ENCODE results near the gene TRAF3IP3. TPM values are rescaled to one million over a fixed set of nuclear protein-coding genes. Genes with fewer than 3 reads are reported as not detected.
"Not testable (repeated sequence)": the region's sequence is repeated elsewhere in the genome, so short reads cannot be mapped to it uniquely, and the experiment has no call there.

TRAF3IP3 gene
- total and polyA plus RNA-seq, 5 donors from 2014 or later, result 450 to 594 (median 496) TPM

DNA sequence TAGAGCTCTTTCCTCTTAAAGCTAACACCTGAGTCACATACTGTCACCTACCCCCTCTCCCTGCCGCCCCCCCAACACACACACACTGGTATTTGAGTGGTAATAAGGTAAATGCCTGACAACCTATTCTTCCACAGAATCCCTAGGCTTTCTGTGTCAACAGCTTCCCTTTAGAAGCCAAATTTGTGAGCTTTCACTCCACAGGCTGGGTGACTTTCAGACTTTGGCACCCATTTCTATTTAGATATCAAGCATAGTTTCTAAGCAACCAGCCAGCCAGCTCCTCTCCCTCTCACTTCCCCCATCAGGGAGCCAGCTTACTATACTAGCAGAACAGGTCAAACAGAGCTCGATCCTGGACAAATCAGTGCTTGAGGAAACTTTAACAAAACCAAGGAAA, 31.7 kb downstream of the TRAF3IP3 start:
- H3K4me1 ChIP-seq (ENCODE audit: control insufficient read depth, insufficient read depth, low read length, poor library complexity, severe bottlenecking), result peaks cover 19% of the 10 kb centered on the region
- H3K27ac ChIP-seq (ENCODE audit: insufficient read depth, low read length, poor library complexity, severe bottlenecking), result no peak overlapping the region
- Mint-ChIP-seq H3K27me3 (peaks cover 38% of the 10 kb centered on the region), H3K9me3 (no peaks in the 10 kb centered on the region), H3K4me1 (peaks cover 4 to 30% (median 14%) of the 10 kb centered on the region in 4 donors), H3K36me3 (peaks cover 12% of the 10 kb centered on the region), H3K27ac (no peak overlapping the region), H3K4me3 (no peak overlapping the region)
- peaks cover 3% of the 10 kb centered on the region for H3K36me3 ChIP-seq (ENCODE audit: control insufficient read depth, insufficient read depth, low read length)
- ATAC-seq (ENCODE audit: low read depth in 2 of 2), result no peak
- H3K4me3 ChIP-seq (ENCODE audit: low read depth, low read length), result no peak overlapping the region
- H3K27me3 ChIP-seq (ENCODE audit: control insufficient read depth, insufficient read depth, low read length), result peaks cover 14% of the 10 kb centered on the region
- H3K9me3 ChIP-seq (ENCODE audit: control insufficient read depth in 2 of 2, low read length in 2 of 2), result no peaks in the 10 kb centered on the region
- no peak for DNase-seq

- no peaks in the 10 kb centered on the region for H3K36me3 ChIP-seq (ENCODE audit: control insufficient read depth, insufficient read depth, low read length)
- H3K9me3 Mint-ChIP-seq, result no peaks in the 10 kb centered on the region
- no peak overlapping the region for H3K27ac ChIP-seq (ENCODE audit: insufficient read depth, low read length, poor library complexity, severe bottlenecking)
- H3K27me3 ChIP-seq (ENCODE audit: control insufficient read depth, insufficient read depth, low read length), result peaks cover 28% of the 10 kb centered on the region
- no peak overlapping the region for H3K4me3 Mint-ChIP-seq
- ATAC-seq (ENCODE audit: low read depth in 2 of 2) (no peak), DNase-seq (no peak)
- peaks cover 44% of the 10 kb centered on the region for H3K27me3 Mint-ChIP-seq
- H3K4me1 Mint-ChIP-seq, result peaks cover 2 to 13% (median 7%) of the 10 kb centered on the region in 4 donors
- peak overlapping the region in 1 of 3 donors; percentile 38 for H3K27ac Mint-ChIP-seq
- H3K4me1 ChIP-seq (ENCODE audit: control insufficient read depth, insufficient read depth, low read length, poor library complexity, severe bottlenecking), result peaks cover 8% of the 10 kb centered on the region
- H3K36me3 Mint-ChIP-seq, result peaks cover 19% of the 10 kb centered on the region
- no peak overlapping the region for H3K4me3 ChIP-seq (ENCODE audit: low read depth, low read length)
- H3K9me3 ChIP-seq (ENCODE audit: control insufficient read depth in 2 of 2, low read length in 2 of 2), result no peaks in the 10 kb centered on the region
These were observed 33.4 kb downstream of the TRAF3IP3 start for GRCh38 chr1:209789245-209789644.

DNA sequence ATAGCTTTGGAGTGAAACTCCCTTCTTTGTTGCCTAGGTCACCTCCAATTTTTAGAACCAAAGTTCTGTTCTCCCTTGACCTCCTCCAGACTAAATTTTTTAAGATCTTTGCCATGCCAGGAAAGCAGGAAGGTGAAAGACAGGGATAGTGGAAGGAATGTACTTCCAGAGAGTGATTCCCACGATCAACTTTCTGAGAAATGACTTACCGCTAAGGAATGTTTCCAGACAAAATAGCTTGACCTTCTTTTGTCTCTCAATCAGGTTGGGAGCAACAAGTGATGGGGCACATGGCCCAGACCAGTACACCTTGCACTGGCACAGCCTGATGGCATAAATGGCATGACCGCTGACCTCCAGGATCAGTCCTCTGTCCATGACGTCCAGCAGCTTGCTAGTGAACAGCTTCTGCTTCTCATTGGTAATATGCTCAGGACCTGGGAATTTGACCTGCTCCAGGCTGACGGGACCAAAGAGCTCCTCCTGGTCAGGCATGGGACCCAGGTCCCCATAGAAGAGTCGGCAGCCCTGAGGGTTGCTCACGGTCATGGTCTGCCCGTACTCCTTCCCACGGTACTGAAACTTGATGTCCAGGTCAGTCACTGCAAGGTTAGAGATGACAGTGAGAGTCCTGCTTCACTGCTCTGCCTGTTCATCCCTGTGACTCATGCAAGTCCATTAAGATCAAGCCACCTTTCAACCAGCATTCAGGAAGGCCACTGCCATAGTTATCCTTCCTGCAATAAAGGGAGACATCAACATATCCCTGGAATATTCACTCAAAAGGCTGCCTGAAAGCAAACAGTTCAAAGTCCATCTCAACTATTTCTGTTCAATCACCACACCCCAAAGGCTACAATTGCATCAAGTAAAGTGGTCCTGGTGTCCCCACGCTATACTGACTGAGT, 34.7 kb downstream of the TRAF3IP3 start:
- no peaks in the 10 kb centered on the region for H3K9me3 ChIP-seq (ENCODE audit: control insufficient read depth in 2 of 2, low read length in 2 of 2)
- peaks cover 22% of the 10 kb centered on the region for H3K36me3 Mint-ChIP-seq
- peaks cover 0 to under 1% (median 0%) of the 10 kb centered on the region in 4 donors for H3K4me1 Mint-ChIP-seq
- ATAC-seq (ENCODE audit: low read depth in 2 of 2), result no peak
- peaks cover 45% of the 10 kb centered on the region for H3K27me3 Mint-ChIP-seq
- no peak overlapping the region for H3K27ac ChIP-seq (ENCODE audit: insufficient read depth, low read length, poor library complexity, severe bottlenecking)
- H3K4me1 ChIP-seq (ENCODE audit: control insufficient read depth, insufficient read depth, low read length, poor library complexity, severe bottlenecking), result no peaks in the 10 kb centered on the region
- H3K4me3 ChIP-seq (ENCODE audit: low read depth, low read length), result no peak overlapping the region
- no peaks in the 10 kb centered on the region for H3K9me3 Mint-ChIP-seq
- DNase-seq, result no peak
- H3K27ac Mint-ChIP-seq, result no peak overlapping the region
- H3K4me3 Mint-ChIP-seq, result no peak overlapping the region
- no peaks in the 10 kb centered on the region for H3K36me3 ChIP-seq (ENCODE audit: control insufficient read depth, insufficient read depth, low read length)
- peaks cover 34% of the 10 kb centered on the region for H3K27me3 ChIP-seq (ENCODE audit: control insufficient read depth, insufficient read depth, low read length)

GRCh38 chr1:209791920-209792319, 36.1 kb downstream of the TRAF3IP3 start:
- no peaks in the 10 kb centered on the region for H3K9me3 Mint-ChIP-seq
- DNase-seq (no peak), ATAC-seq (ENCODE audit: low read depth in 2 of 2) (no peak)
- Histone ChIP-seq H3K27ac (ENCODE audit: insufficient read depth, low read length, poor library complexity, severe bottlenecking) (no peak overlapping the region), H3K36me3 (ENCODE audit: control insufficient read depth, insufficient read depth, low read length) (no peaks in the 10 kb centered on the region), H3K27me3 (ENCODE audit: control insufficient read depth, insufficient read depth, low read length) (peaks cover 34% of the 10 kb centered on the region), H3K9me3 (ENCODE audit: control insufficient read depth in 2 of 2, low read length in 2 of 2) (no peaks in the 10 kb centered on the region), H3K4me3 (ENCODE audit: low read depth, low read length) (no peak overlapping the region), H3K4me1 (ENCODE audit: control insufficient read depth, insufficient read depth, low read length, poor library complexity, severe bottlenecking) (no peaks in the 10 kb centered on the region)
- no peak overlapping the region for H3K4me3 Mint-ChIP-seq
- H3K36me3 Mint-ChIP-seq, result peaks cover 28% of the 10 kb centered on the region
- H3K27ac Mint-ChIP-seq, result no peak overlapping the region
- peaks cover 45% of the 10 kb centered on the region for H3K27me3 Mint-ChIP-seq
- no peaks in the 10 kb centered on the region for H3K4me1 Mint-ChIP-seq

DNA sequence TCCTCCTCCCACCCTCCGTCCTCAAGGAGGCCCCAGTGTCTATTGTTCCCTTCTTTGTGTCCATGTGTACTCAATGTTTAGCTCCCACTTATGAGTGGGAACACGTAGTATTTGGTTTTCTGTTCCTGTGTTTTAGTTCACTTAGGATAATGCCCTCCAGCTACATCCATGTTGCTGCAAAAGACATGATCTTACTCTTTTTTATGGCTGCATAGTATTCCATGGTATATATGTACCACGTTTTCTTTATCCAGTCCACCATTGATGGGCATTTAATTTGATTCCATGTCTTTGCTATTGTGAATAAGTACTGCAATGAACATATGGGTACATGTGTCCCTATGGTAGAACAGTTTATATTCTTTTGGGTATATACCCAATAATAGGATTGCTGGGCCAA, 37.9 kb downstream of the TRAF3IP3 start:
- not testable (repeated sequence) for H3K27ac ChIP-seq (ENCODE audit: insufficient read depth, low read length, poor library complexity, severe bottlenecking); ATAC-seq (ENCODE audit: low read depth in 2 of 2); H3K36me3 ChIP-seq (ENCODE audit: control insufficient read depth, insufficient read depth, low read length); H3K27ac Mint-ChIP-seq; H3K4me1 ChIP-seq (ENCODE audit: control insufficient read depth, insufficient read depth, low read length, poor library complexity, severe bottlenecking); H3K4me3 Mint-ChIP-seq; H3K4me1 Mint-ChIP-seq; H3K4me3 ChIP-seq (ENCODE audit: low read depth, low read length); H3K9me3 Mint-ChIP-seq; DNase-seq; H3K9me3 ChIP-seq (ENCODE audit: control insufficient read depth in 2 of 2, low read length in 2 of 2)
- peaks cover 34% of the 10 kb centered on the region for H3K27me3 Mint-ChIP-seq
- H3K36me3 Mint-ChIP-seq, result peaks cover 33% of the 10 kb centered on the region
- H3K27me3 ChIP-seq (ENCODE audit: control insufficient read depth, insufficient read depth, low read length), result peaks cover 32% of the 10 kb centered on the region

GRCh38 chr1:209797978-209798639, 42.3 kb downstream of the TRAF3IP3 start:
- peaks cover 0 to 3% (median 0%) of the 10 kb centered on the region in 4 donors for H3K4me1 Mint-ChIP-seq
- H3K27ac Mint-ChIP-seq, result no peak overlapping the region
- no peaks in the 10 kb centered on the region for H3K9me3 Mint-ChIP-seq
- no peak overlapping the region for H3K4me3 Mint-ChIP-seq
- H3K4me3 ChIP-seq (ENCODE audit: low read depth, low read length), result no peak overlapping the region
- H3K36me3 Mint-ChIP-seq, result peaks cover 21% of the 10 kb centered on the region
- H3K9me3 ChIP-seq (ENCODE audit: control insufficient read depth in 2 of 2, low read length in 2 of 2), result no peaks in the 10 kb centered on the region
- H3K36me3 ChIP-seq (ENCODE audit: control insufficient read depth, insufficient read depth, low read length), result no peaks in the 10 kb centered on the region
- no peak for DNase-seq
- H3K27me3 ChIP-seq (ENCODE audit: control insufficient read depth, insufficient read depth, low read length), result peaks cover 15% of the 10 kb centered on the region
- no peaks in the 10 kb centered on the region for H3K4me1 ChIP-seq (ENCODE audit: control insufficient read depth, insufficient read depth, low read length, poor library complexity, severe bottlenecking)
- H3K27me3 Mint-ChIP-seq, result peaks cover 32% of the 10 kb centered on the region
- no peak for ATAC-seq (ENCODE audit: low read depth in 2 of 2)
- H3K27ac ChIP-seq (ENCODE audit: insufficient read depth, low read length, poor library complexity, severe bottlenecking), result no peak overlapping the region

- H3K27ac Mint-ChIP-seq, result peak overlapping the region in 1 of 3 donors; percentile 93
- peaks cover 10% of the 10 kb centered on the region for H3K36me3 Mint-ChIP-seq
- H3K27ac ChIP-seq (ENCODE audit: insufficient read depth, low read length, poor library complexity, severe bottlenecking), result no peak overlapping the region
- peaks cover 2% of the 10 kb centered on the region for H3K27me3 ChIP-seq (ENCODE audit: control insufficient read depth, insufficient read depth, low read length)
- ATAC-seq (ENCODE audit: low read depth in 2 of 2) (no peak), DNase-seq (no peak)
- H3K36me3 ChIP-seq (ENCODE audit: control insufficient read depth, insufficient read depth, low read length), result no peaks in the 10 kb centered on the region
- H3K4me1 Mint-ChIP-seq, result peaks cover 0 to 11% (median 3%) of the 10 kb centered on the region in 4 donors
- H3K9me3 Mint-ChIP-seq, result no peaks in the 10 kb centered on the region
- no peak overlapping the region for H3K4me3 ChIP-seq (ENCODE audit: low read depth, low read length)
- H3K9me3 ChIP-seq (ENCODE audit: control insufficient read depth in 2 of 2, low read length in 2 of 2), result no peaks in the 10 kb centered on the region
- H3K4me3 Mint-ChIP-seq, result no peak overlapping the region
- peaks cover 21% of the 10 kb centered on the region for H3K27me3 Mint-ChIP-seq
- H3K4me1 ChIP-seq (ENCODE audit: control insufficient read depth, insufficient read depth, low read length, poor library complexity, severe bottlenecking), result peaks cover 6% of the 10 kb centered on the region
These were observed 45.4 kb downstream of the TRAF3IP3 start for GRCh38 chr1:209800984-209801834.
